GM23338 (cell line): ENCODE measurements around the gene CRYBG1. TPM values are rescaled to one million over a fixed set of nuclear protein-coding genes. Genes with fewer than 3 reads are reported as not detected.

Experiments used
- ATAC-seq: fragments of 200-7000 bp; cut with Tn5 transposase; 3 replicates; pipeline ENCODE4 v1.9.1; 2020
- DNase-seq: peaks from one replicate; pipeline ENCODE4 v3.0.0-alpha.2; 2015; ENCODE audit warnings: low spot score
- H2AFZ ChIP-seq: fragments of 200-600 bp; sonication (generic); 2 replicates; pipeline ENCODE4 v1.8.0; 2016; ENCODE audit warnings: antibody characterized with exemption, mild to moderate bottlenecking, moderate library complexity
- H3F3A ChIP-seq: fragments of 200-600 bp; sonication (generic); replicated peaks from 2 replicates; pipeline ENCODE4 v1.8.0; 2017; ENCODE audit warnings: antibody characterized with exemption, mixed run types, low read depth
- H3K27ac ChIP-seq: fragments of 200-600 bp; sonication (generic); 2 replicates; pipeline ENCODE4 v1.6.1; 2016; ENCODE audit warnings: low read depth
- H3K27me3 ChIP-seq: fragments of 200-600 bp; sonication (generic); 2 replicates; pipeline ENCODE4 v1.8.0; 2016; ENCODE audit warnings: mild to moderate bottlenecking, mixed run types, moderate library complexity; ENCODE audit not compliant: insufficient read depth
- H3K36me3 ChIP-seq: fragments of 200-600 bp; sonication (generic); 2 replicates; pipeline ENCODE4 v1.8.0; 2016; ENCODE audit warnings: mild to moderate bottlenecking; ENCODE audit not compliant: insufficient read depth
- H3K4me1 ChIP-seq: fragments of 200-600 bp; sonication (generic); 2 replicates; pipeline ENCODE4 v1.8.0; 2016; ENCODE audit warnings: mild to moderate bottlenecking, moderate library complexity; ENCODE audit not compliant: insufficient read depth
- H3K4me2 ChIP-seq: fragments of 200-600 bp; sonication (generic); 2 replicates; pipeline ENCODE4 v1.7.1; 2017; ENCODE audit warnings: mixed run types
- H3K4me3 ChIP-seq: fragments of 200-600 bp; sonication (generic); 2 replicates; pipeline ENCODE4 v1.6.1; 2016; ENCODE audit warnings: mixed run types
- H3K79me2 ChIP-seq: fragments of 200-600 bp; sonication (generic); replicated peaks from 2 replicates; pipeline ENCODE4 v1.8.0; 2017; ENCODE audit warnings: mild to moderate bottlenecking; ENCODE audit not compliant: insufficient read depth
- H3K9me2 ChIP-seq: fragments of 200-600 bp; sonication (generic); 2 replicates; pipeline ENCODE4 v1.8.0; 2017; ENCODE audit not compliant: insufficient read depth
- H4K20me1 ChIP-seq: fragments of 200-600 bp; sonication (generic); replicated peaks from 2 replicates; pipeline ENCODE4 v1.8.0; 2017; ENCODE audit warnings: mild to moderate bottlenecking; ENCODE audit not compliant: insufficient read depth
- H3K27ac Mint-ChIP-seq: 2 replicates; pipeline ENCODE4 v1.8.0; 2020; ENCODE audit warnings: inconsistent platforms, mild to moderate bottlenecking, moderate library complexity, mixed read lengths
- H3K27me3 Mint-ChIP-seq: 3 replicates; pipeline ENCODE4 v1.8.0; 2022; ENCODE audit warnings: low read depth, mild to moderate bottlenecking, moderate library complexity, mixed read lengths, inconsistent platforms; ENCODE audit not compliant: insufficient read depth, poor library complexity
- H3K36me3 Mint-ChIP-seq: 3 replicates; pipeline ENCODE4 v1.8.0; 2021; ENCODE audit warnings: low read depth, mild to moderate bottlenecking, inconsistent platforms, moderate library complexity, mixed read lengths
- H3K4me1 Mint-ChIP-seq: 3 replicates; pipeline ENCODE4 v1.8.0; 2020; ENCODE audit warnings: mild to moderate bottlenecking, inconsistent platforms, mixed read lengths
- H3K4me3 Mint-ChIP-seq: 3 replicates; pipeline ENCODE4 v1.8.0; 2021; ENCODE audit warnings: moderate library complexity, mild to moderate bottlenecking, inconsistent platforms, mixed read lengths
- H3K9me3 Mint-ChIP-seq: 3 replicates; pipeline ENCODE4 v1.8.0; 2020; ENCODE audit warnings: moderate library complexity, mild to moderate bottlenecking, inconsistent platforms, mixed read lengths
- CREB1 ChIP-seq: fragments of 250-450 bp; sonication (Bioruptor Pico); IDR thresholded peaks from 2 replicates; pipeline ENCODE4 v1.5.0; 2020; ENCODE audit warnings: low read depth, mild to moderate bottlenecking, moderate library complexity
- CTCF ChIP-seq, 2 experiments: fragments of 200-600 bp in 1 of 2; sonication (generic) in 1 of 2; conservative IDR thresholded peaks; 2 replicates each; pipeline versions ENCODE4 v1.5.1 to v1.6.1; 2016 to 2017; ENCODE audit warnings: antibody characterized with exemption in 2 of 2, low read depth in 2 of 2, mild to moderate bottlenecking in 2 of 2, moderate library complexity in 1 of 2
- EZH2 ChIP-seq: fragments of 200-600 bp; sonication (generic); IDR thresholded peaks from one replicate; pipeline ENCODE4 v1.8.0; 2017; ENCODE audit warnings: antibody characterized with exemption, mild to moderate bottlenecking, low read depth; ENCODE audit not compliant: unreplicated experiment
- EZH2phosphoT487 ChIP-seq: fragments of 200-600 bp; sonication (generic); IDR thresholded peaks from one replicate; pipeline ENCODE4 v1.8.1; 2018; ENCODE audit warnings: antibody characterized with exemption; ENCODE audit not compliant: unreplicated experiment
- JUNB ChIP-seq: IDR thresholded peaks from one replicate; pipeline ENCODE4 v1.6.1; 2016; ENCODE audit warnings: antibody characterized with exemption; ENCODE audit not compliant: unreplicated experiment
- NANOG ChIP-seq: IDR thresholded peaks from 2 replicates; pipeline ENCODE4 v1.6.1; 2016; ENCODE audit warnings: antibody characterized with exemption, borderline replicate concordance
- POLR2AphosphoS5 ChIP-seq: IDR thresholded peaks from 2 replicates; pipeline ENCODE4 v1.6.1; 2016; ENCODE audit warnings: antibody characterized with exemption, low read depth
- STAT1 ChIP-seq: IDR thresholded peaks from one replicate; pipeline ENCODE4 v1.6.1; 2016; ENCODE audit warnings: antibody characterized with exemption; ENCODE audit not compliant: unreplicated experiment
- ZNF114 ChIP-seq: fragments of 250-450 bp; sonication (Bioruptor Pico); IDR thresholded peaks from 2 replicates; pipeline ENCODE4 v1.5.0; 2020; ENCODE audit warnings: mild to moderate bottlenecking, moderate library complexity
- ZNF331 ChIP-seq: fragments of 250-450 bp; sonication (Bioruptor Pico); IDR thresholded peaks from 2 replicates; pipeline ENCODE4 v1.5.0; 2020; ENCODE audit warnings: low read depth, mild to moderate bottlenecking, moderate library complexity
- polyA plus RNA-seq: library from polyadenylated mRNA; unstranded; fragments of >200 nt; fragmentation: Nextera tagmentation; extraction: Ambion mirVana; gene quantifications from 2 replicates; pipeline ENCODE4 v1.2.1, GENCODE V29; 2016
- total RNA-seq: library from RNA; depleted of rRNA; stranded (reverse); fragments of >200 nt; shearing (Covaris generic); gene quantifications from 2 replicates; pipeline ENCODE4 v1.2.3, GENCODE V29; 2014
- TF ChIP-seq, protein P1 (sequence below): IDR thresholded peaks from 2 replicates; pipeline ENCODE4 v1.6.1; 2016; ENCODE audit warnings: antibody characterized with exemption
- TF ChIP-seq, protein P2 (sequence below): fragments of 250-450 bp; sonication (Bioruptor Pico); IDR thresholded peaks from 2 replicates; pipeline ENCODE4 v1.5.0; 2020; ENCODE audit warnings: mild to moderate bottlenecking, moderate library complexity
- TF ChIP-seq, protein P3 (sequence below): IDR thresholded peaks from one replicate; pipeline ENCODE4 v1.6.1; 2018; ENCODE audit warnings: antibody characterized with exemption; ENCODE audit not compliant: unreplicated experiment

Gene CRYBG1
- total and polyA plus RNA-seq, 2 experiments from 2014 or later = 3.7 to 17.2 TPM

DNA sequence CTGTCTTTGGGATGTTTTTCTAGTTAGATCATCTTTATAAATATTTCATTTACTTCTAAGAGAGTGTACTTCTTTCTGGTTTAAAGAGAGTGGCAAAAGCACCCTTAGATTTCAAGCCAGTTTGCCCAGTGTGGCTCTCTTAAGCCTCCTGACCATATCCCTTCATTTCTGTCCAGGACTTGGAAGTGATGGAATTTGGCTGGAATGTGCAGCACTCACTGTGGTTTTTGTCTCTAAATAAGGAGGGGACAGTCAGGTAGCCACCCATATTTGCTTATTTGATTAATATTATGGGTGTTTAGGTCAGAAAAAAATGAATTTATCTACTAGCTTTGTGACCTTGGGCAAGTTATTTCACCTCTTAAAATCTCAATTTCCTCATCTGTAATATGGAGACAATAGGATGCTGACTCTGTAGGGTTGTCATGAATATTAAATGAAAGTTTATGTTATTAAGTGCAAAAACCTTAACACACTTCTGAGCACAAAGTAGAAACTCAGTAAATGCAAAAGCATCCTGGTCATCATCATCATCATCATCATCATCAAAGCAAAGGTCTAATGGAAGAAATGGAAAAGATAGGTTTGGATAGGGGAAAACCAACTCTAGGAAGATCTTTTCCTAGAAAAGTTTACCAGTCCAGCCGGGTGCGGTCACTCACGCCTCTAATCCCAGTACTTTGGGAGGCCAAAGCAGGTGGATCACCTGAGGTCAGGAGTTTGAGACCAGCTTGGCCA lies 3.1 kb downstream of the CRYBG1 start:
- peaks cover 4% of the 10 kb centered on the region for H3K27me3 Mint-ChIP-seq
- no peaks in the 10 kb centered on the region for H3K79me2 ChIP-seq
- peaks cover 11% of the 10 kb centered on the region for H3K27me3 ChIP-seq
- no peak overlapping the region for H2AFZ ChIP-seq
- DNase-seq (no peak), ATAC-seq (no peak)
- H3K27ac ChIP-seq = no peak overlapping the region
- no peaks in the 10 kb centered on the region for H3F3A ChIP-seq
- H3K4me3 Mint-ChIP-seq = no peak overlapping the region
- no peaks in the 10 kb centered on the region for H4K20me1 ChIP-seq
- no peak overlapping the region for H3K27ac Mint-ChIP-seq
- peaks cover 2% of the 10 kb centered on the region; the same call in 1 of the 3 replicates for H3K36me3 Mint-ChIP-seq
- H3K4me2 ChIP-seq = no peak overlapping the region
- H3K9me3 Mint-ChIP-seq = no peaks in the 10 kb centered on the region
- no peak overlapping the region for H3K4me3 ChIP-seq
- no peaks in the 10 kb centered on the region for H3K36me3 ChIP-seq
- TF ChIP-seq STAT1 (no peak), EZH2phosphoT487 (no peak), ZNF114 (CRISPR knock-in tag) (no peak), CREB1 (CRISPR knock-in tag) (no peak), JUNB (no peak), ZNF331 (no peak), POLR2AphosphoS5 (no peak), CTCF (conservative IDR thresholded peaks at IDR 0.05; ENCODE audit: low read depth in 2 of 2) (no peak), EZH2 (no peak), NANOG (no peak)
- TF ChIP-seq, protein P1, sequence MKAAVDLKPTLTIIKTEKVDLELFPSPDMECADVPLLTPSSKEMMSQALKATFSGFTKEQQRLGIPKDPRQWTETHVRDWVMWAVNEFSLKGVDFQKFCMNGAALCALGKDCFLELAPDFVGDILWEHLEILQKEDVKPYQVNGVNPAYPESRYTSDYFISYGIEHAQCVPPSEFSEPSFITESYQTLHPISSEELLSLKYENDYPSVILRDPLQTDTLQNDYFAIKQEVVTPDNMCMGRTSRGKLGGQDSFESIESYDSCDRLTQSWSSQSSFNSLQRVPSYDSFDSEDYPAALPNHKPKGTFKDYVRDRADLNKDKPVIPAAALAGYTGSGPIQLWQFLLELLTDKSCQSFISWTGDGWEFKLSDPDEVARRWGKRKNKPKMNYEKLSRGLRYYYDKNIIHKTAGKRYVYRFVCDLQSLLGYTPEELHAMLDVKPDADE = no peak
- TF ChIP-seq, protein P2, sequence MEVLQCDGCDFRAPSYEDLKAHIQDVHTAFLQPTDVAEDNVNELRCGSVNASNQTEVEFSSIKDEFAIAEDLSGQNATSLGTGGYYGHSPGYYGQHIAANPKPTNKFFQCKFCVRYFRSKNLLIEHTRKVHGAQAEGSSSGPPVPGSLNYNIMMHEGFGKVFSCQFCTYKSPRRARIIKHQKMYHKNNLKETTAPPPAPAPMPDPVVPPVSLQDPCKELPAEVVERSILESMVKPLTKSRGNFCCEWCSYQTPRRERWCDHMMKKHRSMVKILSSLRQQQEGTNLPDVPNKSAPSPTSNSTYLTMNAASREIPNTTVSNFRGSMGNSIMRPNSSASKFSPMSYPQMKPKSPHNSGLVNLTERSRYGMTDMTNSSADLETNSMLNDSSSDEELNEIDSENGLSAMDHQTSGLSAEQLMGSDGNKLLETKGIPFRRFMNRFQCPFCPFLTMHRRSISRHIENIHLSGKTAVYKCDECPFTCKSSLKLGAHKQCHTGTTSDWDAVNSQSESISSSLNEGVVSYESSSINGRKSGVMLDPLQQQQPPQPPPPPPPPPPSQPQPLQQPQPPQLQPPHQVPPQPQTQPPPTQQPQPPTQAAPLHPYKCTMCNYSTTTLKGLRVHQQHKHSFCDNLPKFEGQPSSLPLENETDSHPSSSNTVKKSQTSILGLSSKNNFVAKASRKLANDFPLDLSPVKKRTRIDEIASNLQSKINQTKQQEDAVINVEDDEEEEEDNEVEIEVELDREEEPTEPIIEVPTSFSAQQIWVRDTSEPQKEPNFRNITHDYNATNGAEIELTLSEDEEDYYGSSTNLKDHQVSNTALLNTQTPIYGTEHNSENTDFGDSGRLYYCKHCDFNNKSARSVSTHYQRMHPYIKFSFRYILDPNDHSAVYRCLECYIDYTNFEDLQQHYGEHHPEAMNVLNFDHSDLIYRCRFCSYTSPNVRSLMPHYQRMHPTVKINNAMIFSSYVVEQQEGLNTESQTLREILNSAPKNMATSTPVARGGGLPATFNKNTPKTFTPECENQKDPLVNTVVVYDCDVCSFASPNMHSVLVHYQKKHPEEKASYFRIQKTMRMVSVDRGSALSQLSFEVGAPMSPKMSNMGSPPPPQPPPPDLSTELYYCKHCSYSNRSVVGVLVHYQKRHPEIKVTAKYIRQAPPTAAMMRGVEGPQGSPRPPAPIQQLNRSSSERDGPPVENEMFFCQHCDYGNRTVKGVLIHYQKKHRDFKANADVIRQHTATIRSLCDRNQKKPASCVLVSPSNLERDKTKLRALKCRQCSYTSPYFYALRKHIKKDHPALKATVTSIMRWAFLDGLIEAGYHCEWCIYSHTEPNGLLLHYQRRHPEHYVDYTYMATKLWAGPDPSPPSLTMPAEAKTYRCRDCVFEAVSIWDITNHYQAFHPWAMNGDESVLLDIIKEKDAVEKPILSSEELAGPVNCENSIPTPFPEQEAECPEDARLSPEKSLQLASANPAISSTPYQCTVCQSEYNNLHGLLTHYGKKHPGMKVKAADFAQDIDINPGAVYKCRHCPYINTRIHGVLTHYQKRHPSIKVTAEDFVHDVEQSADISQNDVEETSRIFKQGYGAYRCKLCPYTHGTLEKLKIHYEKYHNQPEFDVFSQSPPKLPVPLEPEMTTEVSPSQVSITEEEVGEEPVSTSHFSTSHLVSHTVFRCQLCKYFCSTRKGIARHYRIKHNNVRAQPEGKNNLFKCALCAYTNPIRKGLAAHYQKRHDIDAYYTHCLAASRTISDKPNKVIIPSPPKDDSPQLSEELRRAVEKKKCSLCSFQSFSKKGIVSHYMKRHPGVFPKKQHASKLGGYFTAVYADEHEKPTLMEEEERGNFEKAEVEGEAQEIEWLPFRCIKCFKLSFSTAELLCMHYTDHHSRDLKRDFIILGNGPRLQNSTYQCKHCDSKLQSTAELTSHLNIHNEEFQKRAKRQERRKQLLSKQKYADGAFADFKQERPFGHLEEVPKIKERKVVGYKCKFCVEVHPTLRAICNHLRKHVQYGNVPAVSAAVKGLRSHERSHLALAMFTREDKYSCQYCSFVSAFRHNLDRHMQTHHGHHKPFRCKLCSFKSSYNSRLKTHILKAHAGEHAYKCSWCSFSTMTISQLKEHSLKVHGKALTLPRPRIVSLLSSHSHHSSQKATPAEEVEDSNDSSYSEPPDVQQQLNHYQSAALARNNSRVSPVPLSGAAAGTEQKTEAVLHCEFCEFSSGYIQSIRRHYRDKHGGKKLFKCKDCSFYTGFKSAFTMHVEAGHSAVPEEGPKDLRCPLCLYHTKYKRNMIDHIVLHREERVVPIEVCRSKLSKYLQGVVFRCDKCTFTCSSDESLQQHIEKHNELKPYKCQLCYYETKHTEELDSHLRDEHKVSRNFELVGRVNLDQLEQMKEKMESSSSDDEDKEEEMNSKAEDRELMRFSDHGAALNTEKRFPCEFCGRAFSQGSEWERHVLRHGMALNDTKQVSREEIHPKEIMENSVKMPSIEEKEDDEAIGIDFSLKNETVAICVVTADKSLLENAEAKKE (CRISPR knock-in tag) = no peak
- TF ChIP-seq, protein P3, sequence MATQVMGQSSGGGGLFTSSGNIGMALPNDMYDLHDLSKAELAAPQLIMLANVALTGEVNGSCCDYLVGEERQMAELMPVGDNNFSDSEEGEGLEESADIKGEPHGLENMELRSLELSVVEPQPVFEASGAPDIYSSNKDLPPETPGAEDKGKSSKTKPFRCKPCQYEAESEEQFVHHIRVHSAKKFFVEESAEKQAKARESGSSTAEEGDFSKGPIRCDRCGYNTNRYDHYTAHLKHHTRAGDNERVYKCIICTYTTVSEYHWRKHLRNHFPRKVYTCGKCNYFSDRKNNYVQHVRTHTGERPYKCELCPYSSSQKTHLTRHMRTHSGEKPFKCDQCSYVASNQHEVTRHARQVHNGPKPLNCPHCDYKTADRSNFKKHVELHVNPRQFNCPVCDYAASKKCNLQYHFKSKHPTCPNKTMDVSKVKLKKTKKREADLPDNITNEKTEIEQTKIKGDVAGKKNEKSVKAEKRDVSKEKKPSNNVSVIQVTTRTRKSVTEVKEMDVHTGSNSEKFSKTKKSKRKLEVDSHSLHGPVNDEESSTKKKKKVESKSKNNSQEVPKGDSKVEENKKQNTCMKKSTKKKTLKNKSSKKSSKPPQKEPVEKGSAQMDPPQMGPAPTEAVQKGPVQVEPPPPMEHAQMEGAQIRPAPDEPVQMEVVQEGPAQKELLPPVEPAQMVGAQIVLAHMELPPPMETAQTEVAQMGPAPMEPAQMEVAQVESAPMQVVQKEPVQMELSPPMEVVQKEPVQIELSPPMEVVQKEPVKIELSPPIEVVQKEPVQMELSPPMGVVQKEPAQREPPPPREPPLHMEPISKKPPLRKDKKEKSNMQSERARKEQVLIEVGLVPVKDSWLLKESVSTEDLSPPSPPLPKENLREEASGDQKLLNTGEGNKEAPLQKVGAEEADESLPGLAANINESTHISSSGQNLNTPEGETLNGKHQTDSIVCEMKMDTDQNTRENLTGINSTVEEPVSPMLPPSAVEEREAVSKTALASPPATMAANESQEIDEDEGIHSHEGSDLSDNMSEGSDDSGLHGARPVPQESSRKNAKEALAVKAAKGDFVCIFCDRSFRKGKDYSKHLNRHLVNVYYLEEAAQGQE = no peak
- peaks cover 7% of the 10 kb centered on the region for H3K4me1 Mint-ChIP-seq
- peaks cover 5% of the 10 kb centered on the region; the same call in 1 of the 2 replicates for H3K4me1 ChIP-seq
- H3K9me2 ChIP-seq = no peaks in the 10 kb centered on the region
